HepG2 (cell line): ENCODE results near the gene EXOC3L4. TPM values are rescaled to one million over a fixed set of nuclear protein-coding genes. Genes with fewer than 3 reads are reported as not detected.
A peak's percentile ranks its signal among the peaks of the same experiment; 100 is the strongest.

Experiments used
- ARNT ChIP-seq: fragments of 450-650 bp; IDR thresholded peaks from 2 replicates; pipeline ENCODE4 v1.6.1; 2017
- ATF3 ChIP-seq: sonication (generic); formaldehyde crosslinking; IDR thresholded peaks from 2 replicates; pipeline ENCODE4 v1.4.0; 2020; ENCODE audit warnings: missing genetic modification reagents
- DPF2 ChIP-seq: sonication (generic); formaldehyde crosslinking; IDR thresholded peaks from 2 replicates; pipeline ENCODE4 v1.4.0; 2020; ENCODE audit warnings: mild to moderate bottlenecking, low read depth, missing genetic modification reagents, borderline replicate concordance
- HIVEP1 ChIP-seq: sonication (generic); formaldehyde crosslinking; IDR thresholded peaks from 2 replicates; pipeline ENCODE4 v1.4.0; 2020; ENCODE audit warnings: mild to moderate bottlenecking, missing genetic modification reagents
- ISX ChIP-seq: sonication (generic); formaldehyde crosslinking; conservative IDR thresholded peaks from 2 replicates; pipeline ENCODE4 v1.5.0; 2020; ENCODE audit warnings: missing genetic modification reagents
- MIER3 ChIP-seq: IDR thresholded peaks from 2 replicates; pipeline ENCODE4 v1.6.1; 2016; ENCODE audit warnings: missing compliant biosample characterization, borderline replicate concordance
- NFIB ChIP-seq: sonication (generic); formaldehyde crosslinking; IDR thresholded peaks from 2 replicates; pipeline ENCODE4 v1.9.0; 2021; ENCODE audit warnings: missing genetic modification reagents, mild to moderate bottlenecking, borderline replicate concordance
- NR2F1 ChIP-seq, 2 experiments: fragments of 450-650 bp in 1 of 2; formaldehyde crosslinking in 1 of 2; IDR thresholded peaks; 2 replicates each; pipeline versions ENCODE4 v1.5.0 to v1.6.1; 2016 to 2020; ENCODE audit warnings: mild to moderate bottlenecking in 1 of 2, missing compliant biosample characterization in 1 of 2, missing genetic modification reagents in 1 of 2, moderate library complexity in 1 of 2
- PAX8 ChIP-seq: sonication (generic); formaldehyde crosslinking; IDR thresholded peaks from 2 replicates; pipeline ENCODE4 v1.8.0; 2022; ENCODE audit warnings: mild to moderate bottlenecking, missing genetic modification reagents, borderline replicate concordance
- PCBP2 ChIP-seq: fragments of 200-400 bp; formaldehyde crosslinking; optimal IDR thresholded peaks from 2 replicates; pipeline ENCODE3; 2018; ENCODE audit warnings: low read length, low read depth; ENCODE audit not compliant: poor library complexity, severe bottlenecking
- PRMT3 ChIP-seq: sonication (generic); formaldehyde crosslinking; IDR thresholded peaks from 2 replicates; pipeline ENCODE4 v1.8.1; 2022; ENCODE audit warnings: low read depth, mild to moderate bottlenecking, moderate library complexity, missing genetic modification reagents, borderline replicate concordance
- SKIL ChIP-seq: sonication (generic); formaldehyde crosslinking; IDR thresholded peaks from 2 replicates; pipeline ENCODE4 v1.8.0; 2022; ENCODE audit warnings: missing genetic modification reagents, mild to moderate bottlenecking, moderate library complexity, borderline replicate concordance
- ZC3H4 ChIP-seq: sonication (generic); formaldehyde crosslinking; IDR thresholded peaks from 2 replicates; pipeline ENCODE4 v1.4.0; 2020; ENCODE audit warnings: missing genetic modification reagents, borderline replicate concordance
- ZFP82 ChIP-seq: sonication (generic); formaldehyde crosslinking; IDR thresholded peaks from 2 replicates; pipeline ENCODE4 v1.5.1; 2020; ENCODE audit warnings: mild to moderate bottlenecking, missing genetic modification reagents, borderline replicate concordance
- ZNF546 ChIP-seq: sonication (generic); formaldehyde crosslinking; conservative IDR thresholded peaks from 2 replicates; pipeline ENCODE4 v1.8.1; 2023; ENCODE audit warnings: mild to moderate bottlenecking, missing genetic modification reagents
- ZNF572 ChIP-seq: sonication (generic); formaldehyde crosslinking; IDR thresholded peaks from 2 replicates; pipeline ENCODE4 v1.5.1; 2020; ENCODE audit warnings: mild to moderate bottlenecking, missing genetic modification reagents
- ZNF574 ChIP-seq: sonication (generic); formaldehyde crosslinking; IDR thresholded peaks from 2 replicates; pipeline ENCODE4 v1.4.0; 2020; ENCODE audit warnings: missing genetic modification reagents
- ZNF580 ChIP-seq: IDR thresholded peaks from 2 replicates; pipeline ENCODE4 v1.6.1; 2016; ENCODE audit warnings: low read depth, borderline replicate concordance
- ZNF720 ChIP-seq: sonication (generic); formaldehyde crosslinking; IDR thresholded peaks from 2 replicates; pipeline ENCODE4 v1.4.0; 2020; ENCODE audit warnings: missing genetic modification reagents
- ZNF776 ChIP-seq: sonication (generic); formaldehyde crosslinking; IDR thresholded peaks from 2 replicates; pipeline ENCODE4 v1.4.0; 2020; ENCODE audit warnings: mild to moderate bottlenecking, missing genetic modification reagents
- ZNF850 ChIP-seq: sonication (generic); formaldehyde crosslinking; conservative IDR thresholded peaks from 2 replicates; pipeline ENCODE4 v1.9.0; 2021; ENCODE audit warnings: mild to moderate bottlenecking, missing genetic modification reagents
- polyA plus RNA-seq, 8 experiments: library from polyadenylated mRNA; depleted of rRNA in 3 of 8; stranded (reverse) in 7 of 8; unstranded in 1 of 8; fragments of >200 nt; fragmentation: Illumina TruSeq in 4 of 8; extraction: Trizol in 4 of 8; gene quantifications; 2 replicates each; pipeline versions ENCODE4 v1.2.1 to v1.2.3, GENCODE V29; 2011 to 2016; ENCODE audit warnings: low read depth in 4 of 8, missing spikeins in 1 of 8, mixed read lengths in 1 of 8; ENCODE audit not compliant: insufficient read depth in 1 of 8
- total RNA-seq, 5 experiments: library from RNA; depleted of rRNA; stranded (reverse); fragments of >200 nt; fragmentation: Illumina TruSeq; extraction: Trizol; gene quantifications; 2 replicates each; pipeline ENCODE4 v1.2.3, GENCODE V29; 2016; ENCODE audit warnings: low read depth in 1 of 5

Gene EXOC3L4
- total and polyA plus RNA-seq, 2 of the 13 experiments (the other 11 are each of a cell fraction or from before 2014, with no cell fraction given), result 11.8 to 27.0 TPM

GRCh38 chr14:103100281-103101121 is 6.0 kb downstream of the EXOC3L4 start (continued):
- TF ChIP-seq ATF3 (peak; percentile 84), MIER3 (CRISPR knock-in tag) (peak; percentile 86; the same call in 1 of the 2 replicates), ZNF720 (CRISPR knock-in tag) (no peak), ZNF580 (CRISPR knock-in tag) (peak; percentile 75; the same call in 1 of the 2 replicates), ZNF850 (CRISPR knock-in tag) (no peak), ZFP82 (CRISPR knock-in tag) (no peak), ZNF574 (CRISPR knock-in tag) (peak; percentile 83), SKIL (CRISPR knock-in tag) (peak; percentile 95), ZNF776 (CRISPR knock-in tag) (no peak), PAX8 (CRISPR knock-in tag) (no peak), ISX (no peak; the same call in 1 of the 2 replicates), PRMT3 (CRISPR knock-in tag) (0 out of 2 replicates have a peak, but pooled peaks have one; percentile 29), DPF2 (CRISPR knock-in tag) (peak; percentile 75), ZNF572 (0 out of 2 replicates have a peak, but pooled peaks have one; percentile 82), ZC3H4 (CRISPR knock-in tag) (no peak), NR2F1 (CRISPR knock-in tag; IDR thresholded peaks at IDR 0.05) (peak; percentile 86 to 95), HIVEP1 (CRISPR knock-in tag) (peak; percentile 97), PCBP2 (no peak), ARNT (no peak), NFIB (CRISPR knock-in tag) (no peak), ZNF546 (CRISPR knock-in tag) (no peak)
